GM19351 (cell line): ENCODE measurements around the gene PRSS36.
"Not testable (repeated sequence)": the region's sequence is repeated elsewhere in the genome, so short reads cannot be mapped to it uniquely, and the experiment has no call there.

Source experiments
- ATAC-seq: cut with Tn5 transposase; IDR thresholded peaks from one replicate; pipeline ENCODE4 v1.9.1; 2021; ENCODE audit warnings: mild to moderate bottlenecking, moderate library complexity; ENCODE audit not compliant: unreplicated experiment

The PRSS36 gene

GRCh38 chr16:31106509-31107464 is 43.1 kb downstream of the PRSS36 start:
- ATAC-seq, result no peak

DNA sequence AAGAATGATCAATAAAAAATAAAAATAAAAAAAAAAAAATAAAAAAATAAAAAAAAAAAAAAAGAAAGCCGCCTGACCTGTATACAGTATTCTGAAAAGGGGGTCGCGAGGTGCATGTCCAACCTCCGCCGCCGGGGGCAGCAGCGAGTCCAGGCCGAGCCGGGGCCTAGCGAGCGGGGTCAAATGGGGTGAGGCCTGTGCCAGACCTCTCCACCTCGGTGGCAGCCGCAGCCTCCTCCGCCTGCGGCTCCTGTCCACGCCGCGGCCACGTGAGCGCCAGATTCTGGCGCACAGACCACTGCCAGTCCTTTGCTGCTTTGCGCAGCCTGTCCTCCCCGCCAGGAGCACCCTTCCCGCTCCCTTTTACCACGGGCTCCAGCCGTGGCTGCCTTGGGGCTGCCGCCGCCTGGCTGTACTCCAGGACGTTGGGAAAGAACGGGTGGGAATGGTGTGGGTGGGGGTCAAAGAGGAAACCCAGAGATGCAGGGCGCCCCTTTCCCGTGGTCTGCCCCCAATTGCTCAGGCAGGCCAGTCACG is 44.1 kb downstream of the PRSS36 start:
- no peak for ATAC-seq

DNA sequence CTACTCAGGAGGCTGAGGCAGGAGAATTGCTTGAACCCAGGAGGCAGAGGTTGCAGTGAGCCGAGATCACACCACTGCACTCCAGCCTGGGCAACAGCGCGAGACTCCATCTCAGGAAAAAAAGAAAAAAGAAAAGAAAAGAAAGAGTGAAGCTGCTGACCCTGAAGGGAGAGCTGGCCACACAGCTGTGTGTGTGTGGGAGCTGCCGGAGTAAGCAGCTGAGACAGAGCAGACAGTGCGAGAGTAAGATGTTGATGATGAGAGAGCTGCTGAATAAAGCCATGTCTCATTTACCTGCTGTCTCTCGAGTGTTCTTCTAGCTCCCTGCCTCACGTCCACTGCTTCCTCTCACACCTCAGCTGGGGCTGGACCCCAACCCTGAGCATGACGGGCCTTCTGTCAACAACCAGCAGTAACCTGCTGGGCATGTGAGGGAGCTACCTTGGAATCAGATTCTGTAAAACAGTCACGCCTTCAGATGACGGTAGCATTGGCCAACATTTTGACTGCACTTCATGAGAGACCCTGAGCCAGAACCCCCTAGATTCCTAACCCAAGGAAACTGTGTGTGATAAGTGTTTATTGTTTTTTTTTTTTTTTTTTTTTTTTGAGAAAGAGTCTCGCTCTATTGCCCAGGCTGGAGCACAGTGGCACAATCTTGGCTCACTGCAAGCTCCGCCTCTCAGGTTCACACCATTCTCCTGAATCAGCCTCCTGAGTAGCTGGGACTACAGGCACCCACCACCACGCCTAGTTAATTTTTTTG is 48.8 kb downstream of the PRSS36 start:
- ATAC-seq, result not testable (repeated sequence)

DNA sequence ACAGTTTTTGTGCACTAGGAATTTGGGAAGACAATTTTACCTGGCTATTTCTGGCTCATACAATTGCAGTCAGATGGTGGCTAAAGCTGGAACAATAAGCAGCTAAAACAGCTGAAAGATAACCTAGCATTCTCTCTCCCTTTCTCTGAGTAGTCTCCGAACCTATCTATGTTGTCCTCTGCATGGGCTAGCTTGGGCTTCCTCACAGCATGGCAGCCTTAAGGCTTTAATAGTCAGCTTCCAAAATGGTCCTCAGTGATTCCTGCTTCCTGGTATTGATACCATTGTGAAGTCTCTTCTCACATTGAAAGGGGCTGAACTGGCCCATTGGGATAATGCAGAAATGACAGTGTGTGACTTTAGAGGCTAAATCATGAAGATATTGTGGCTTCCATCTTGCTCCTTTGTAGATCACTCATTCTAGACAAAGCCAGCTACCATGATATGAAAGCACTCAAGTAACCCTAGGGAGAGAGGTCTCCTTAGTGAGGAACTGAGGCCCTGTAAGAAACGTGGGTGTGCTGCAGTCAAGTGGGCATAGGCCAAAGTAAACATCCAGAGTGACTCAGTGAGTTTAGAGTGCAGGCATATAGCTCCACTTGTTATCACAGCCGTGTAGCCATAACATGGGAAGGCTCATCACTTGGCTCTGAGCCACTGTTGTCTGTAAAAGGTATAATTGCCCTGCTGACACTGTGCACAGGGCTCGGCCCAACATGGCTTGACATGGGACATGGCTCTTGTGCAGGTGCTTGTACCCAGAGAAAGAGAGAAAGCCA is 49.8 kb downstream of the PRSS36 start:
- ATAC-seq, result no peak

DNA sequence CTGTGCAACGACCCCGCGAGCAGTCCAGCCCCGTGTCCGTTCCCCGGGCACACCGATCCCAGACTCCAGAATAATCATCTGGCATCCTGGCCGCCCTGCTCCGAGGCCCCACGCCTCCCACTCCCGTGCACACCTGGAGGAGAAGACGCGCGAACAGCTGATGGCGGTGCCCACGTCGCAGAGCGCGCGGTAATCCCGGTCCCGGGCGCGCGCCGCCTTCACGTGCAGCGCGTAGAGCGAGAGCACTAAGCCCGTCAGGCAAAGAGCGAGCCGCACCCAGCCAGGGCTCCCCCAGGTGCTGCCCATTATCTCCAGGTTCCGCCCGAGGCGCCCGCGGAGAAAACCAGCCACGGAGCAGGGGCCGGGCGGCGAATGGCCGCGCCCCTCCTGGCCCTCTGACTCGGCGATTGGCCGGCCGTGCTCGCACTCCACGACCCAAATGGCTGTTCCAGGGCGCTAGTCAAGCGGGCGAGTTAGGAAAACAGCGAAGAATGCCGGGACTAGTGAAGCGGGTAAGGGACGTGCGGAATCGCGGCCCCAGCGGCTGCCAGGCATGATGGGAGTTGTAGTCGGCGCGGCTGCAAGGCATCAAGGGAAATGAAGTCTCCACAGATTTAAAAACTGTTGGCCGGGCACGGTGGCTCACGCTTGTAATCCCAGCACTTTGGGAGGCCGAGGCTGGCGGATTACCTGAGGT is 55.3 kb downstream of the PRSS36 start, which contains the start of gene VKORC1:
VKORC1 (minus strand) TSS at position 374 of the 697 bp plus-strand sequence; CDS start at position 306, 68 bp downstream.
- ATAC-seq, result peak; percentile 78

GRCh38 chr16:31094088-31094423 is 55.8 kb downstream of the PRSS36 start:
- no peak for ATAC-seq

- no peak for ATAC-seq
Observed at GRCh38 chr16:31093132-31093703, 56.6 kb downstream of the PRSS36 start.

DNA sequence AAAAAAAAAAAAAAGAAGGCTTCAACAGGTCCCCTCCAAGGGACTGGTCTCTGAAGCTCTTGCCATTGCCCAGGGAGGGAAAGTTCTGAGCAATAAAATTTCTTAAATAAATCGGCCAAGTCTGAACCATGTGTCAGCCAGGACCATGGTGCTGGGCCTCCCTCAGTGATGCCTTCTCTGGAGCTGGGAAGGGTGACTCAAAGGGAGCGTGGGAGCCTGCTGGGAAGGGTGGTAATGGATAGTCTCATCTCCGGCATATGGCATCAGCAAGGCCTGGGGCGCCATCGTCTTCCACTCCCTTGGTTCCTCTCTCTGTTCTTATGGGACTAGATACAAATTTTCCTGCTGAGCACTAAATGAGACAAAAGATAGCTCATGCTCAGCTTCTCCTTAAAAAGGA is 57.5 kb downstream of the PRSS36 start:
- ATAC-seq, result no peak

DNA sequence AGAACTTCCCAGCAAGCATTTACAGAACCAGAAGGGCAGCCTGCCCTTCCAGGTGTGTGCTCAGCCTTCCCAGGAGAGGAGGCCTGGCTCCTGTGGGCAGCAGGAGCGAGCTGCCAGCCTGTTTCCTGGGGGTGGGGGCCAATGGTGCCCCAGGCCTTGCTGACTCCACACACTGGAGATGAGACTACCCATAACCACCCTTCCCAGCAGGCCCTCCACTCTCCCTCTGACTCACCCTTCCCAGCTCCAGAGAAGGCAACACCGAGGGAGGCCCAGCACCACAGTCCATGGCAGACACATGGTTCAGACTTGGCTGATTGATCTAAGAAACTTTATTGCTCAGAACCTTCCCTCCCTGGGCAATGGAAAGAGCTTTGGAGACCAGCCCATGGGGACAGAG is 59.3 kb downstream of the PRSS36 start:
- no peak for ATAC-seq

- ATAC-seq, result no peak
Observed at GRCh38 chr16:31089199-31089598, 60.7 kb downstream of the PRSS36 start.
